NOMO-1 (cell line): ENCODE data around the gene LGALS3.

Source experiments
- DNase-seq, 2 experiments: peaks; one replicate each; lab custom pipeline; 2025; ENCODE audit not compliant: unreplicated experiment in 2 of 2; lab: John Stamatoyannopoulos, UW

Gene LGALS3

DNA sequence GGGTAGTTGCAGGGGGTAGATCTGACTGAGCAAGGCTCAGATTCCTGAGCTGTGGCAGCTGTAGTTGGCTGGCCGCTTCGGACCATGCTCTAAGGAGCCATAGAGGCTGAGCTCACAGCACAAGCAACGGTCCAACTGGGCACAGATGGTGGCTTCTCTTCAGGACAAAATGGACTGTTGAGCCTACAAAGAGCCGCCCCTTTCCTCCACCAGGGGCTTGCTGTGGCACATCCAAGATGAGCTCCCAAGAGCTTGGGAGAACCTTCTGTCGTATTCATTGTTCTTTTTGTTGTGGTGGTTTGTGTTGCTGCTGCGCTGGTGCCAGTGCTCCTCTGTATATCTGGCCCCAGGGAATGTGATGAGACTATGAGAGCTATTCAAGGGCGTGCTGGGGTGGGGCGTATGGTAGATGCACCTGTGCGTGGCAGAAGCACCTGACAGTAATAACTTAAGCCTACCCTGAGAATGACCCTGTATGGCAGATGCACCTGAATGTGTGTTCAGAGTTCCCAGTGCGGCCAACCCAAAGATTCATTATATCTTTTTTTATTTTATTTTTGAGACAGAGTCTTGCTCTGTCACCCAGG is 17.8 kb upstream of the LGALS3 start:
- DNase-seq, result no peak

DNA sequence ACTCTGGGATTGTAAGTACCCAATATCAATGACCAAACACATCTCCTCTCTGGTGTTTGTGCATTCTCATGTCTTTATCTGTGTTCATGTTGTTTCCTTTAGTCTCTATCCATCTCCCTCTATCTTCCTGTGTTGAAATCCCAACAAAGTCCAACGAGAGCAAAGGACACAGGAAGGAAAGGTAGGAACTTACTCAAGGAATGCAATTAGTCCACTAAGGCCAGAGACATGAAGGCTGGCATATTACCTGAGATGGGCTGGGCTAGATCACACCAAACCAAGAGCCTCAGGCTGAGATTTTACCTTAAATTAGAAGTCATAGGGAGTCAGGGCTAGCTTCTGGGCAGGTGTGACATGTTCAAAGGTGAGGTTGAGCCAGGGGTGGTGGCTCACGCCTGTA is 14.3 kb upstream of the LGALS3 start:
- no peak for DNase-seq

DNA sequence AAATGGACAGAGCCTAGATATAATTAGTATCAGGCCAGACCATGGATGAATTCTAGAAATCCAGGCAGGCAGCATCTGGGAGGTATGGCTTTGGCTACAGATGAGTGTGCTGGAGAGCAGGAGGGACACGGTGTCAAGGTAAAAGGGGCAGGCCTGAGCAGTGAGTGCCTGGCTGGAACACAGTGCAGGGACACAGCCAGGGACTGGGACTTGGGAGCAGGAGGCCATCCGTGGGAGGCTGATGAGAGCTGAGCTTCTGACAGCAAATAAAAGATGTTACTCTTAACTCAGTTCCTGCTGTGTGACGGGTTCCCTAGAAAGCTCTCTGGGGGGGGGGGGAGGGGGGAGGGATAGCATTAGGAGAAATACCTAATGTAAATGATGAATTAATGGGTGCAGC is 13.6 kb upstream of the LGALS3 start:
- DNase-seq, result no peak

DNA sequence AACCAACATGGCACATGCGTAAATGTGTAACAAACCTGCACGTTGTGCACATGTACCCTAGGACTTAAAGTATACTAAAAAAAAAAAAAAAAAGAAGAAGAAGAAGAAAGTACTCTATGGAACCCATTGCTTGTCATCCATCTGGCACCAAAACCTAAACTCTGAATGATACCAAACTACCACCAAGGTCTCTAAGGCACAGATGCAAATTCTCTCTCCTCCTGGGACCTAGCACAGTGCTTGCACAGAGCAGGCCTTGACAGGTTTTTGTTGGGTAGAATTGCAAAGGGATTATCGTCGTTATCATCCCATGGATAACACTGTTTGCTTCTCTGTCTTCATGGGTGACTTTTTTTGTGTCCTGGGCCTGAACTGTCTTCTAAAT is 13.2 kb upstream of the LGALS3 start:
- no peak for DNase-seq

DNA sequence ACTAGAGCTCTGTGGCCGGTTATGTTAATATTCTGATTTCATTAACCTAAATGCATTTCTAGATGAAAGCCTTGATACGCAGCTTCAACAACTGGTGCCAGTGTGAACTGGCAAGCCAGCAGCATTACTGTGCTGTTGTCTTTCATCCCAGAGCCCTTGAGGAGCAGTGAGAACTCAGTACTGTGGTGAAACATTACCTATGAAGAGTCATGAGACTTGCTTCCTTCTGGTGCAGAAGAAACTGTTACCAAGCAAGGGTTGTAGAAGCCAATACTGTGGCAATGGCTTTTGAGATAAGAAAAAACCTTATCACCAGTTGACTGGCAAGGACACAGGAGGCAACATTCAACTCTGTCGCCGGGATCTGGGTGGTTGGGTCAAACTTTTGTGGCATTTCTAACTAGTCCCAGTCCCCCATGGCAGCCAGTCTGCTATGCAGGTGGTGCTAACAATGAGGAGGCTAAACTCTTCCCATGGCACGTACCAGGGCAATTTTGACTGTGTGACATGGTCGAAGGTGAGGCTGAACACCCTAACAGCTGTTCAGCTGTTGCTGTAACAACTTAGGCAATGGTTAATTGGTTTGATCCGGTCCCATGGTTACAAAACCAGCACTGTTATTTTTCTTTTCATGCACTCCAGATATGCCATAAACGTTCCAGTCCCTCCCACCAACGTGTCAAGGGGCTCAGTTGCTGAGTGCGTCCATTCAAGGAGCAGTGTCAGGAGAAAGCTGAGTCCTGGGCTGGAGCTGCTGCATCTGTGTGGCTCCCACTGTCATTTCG is 12.6 kb upstream of the LGALS3 start:
- DNase-seq, result peak; percentile 15 to 64

DNA sequence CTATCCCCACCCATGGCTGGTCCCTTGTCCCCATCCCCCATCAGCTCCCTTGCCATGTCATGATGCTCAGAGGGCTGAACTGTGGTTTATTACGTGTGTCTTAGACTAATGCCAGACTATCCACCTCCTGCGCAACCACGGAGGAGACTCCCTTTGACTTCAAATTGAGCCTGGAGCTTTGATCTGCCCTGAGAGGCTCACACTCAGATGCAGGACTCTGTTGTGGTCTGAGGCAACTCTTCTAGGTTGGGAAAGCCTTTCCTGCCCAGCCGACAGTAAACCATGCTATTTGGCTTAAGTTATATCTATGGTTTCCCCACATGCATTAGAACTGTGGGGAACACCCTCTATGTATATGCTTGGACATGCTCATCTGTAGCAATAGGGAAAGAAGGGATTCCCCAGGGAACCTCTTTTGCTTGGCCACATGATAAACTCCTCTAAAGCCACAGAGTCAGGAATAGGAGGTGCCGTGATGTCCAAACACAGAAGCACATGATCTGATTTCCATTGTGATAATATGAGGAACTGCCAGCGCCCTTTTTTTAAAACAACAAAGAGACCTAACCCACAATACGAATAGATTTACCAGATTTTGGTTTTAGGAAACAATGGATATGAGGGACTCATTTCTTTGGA is 11.1 kb upstream of the LGALS3 start:
- DNase-seq, result peak; percentile 79 to 80

DNA sequence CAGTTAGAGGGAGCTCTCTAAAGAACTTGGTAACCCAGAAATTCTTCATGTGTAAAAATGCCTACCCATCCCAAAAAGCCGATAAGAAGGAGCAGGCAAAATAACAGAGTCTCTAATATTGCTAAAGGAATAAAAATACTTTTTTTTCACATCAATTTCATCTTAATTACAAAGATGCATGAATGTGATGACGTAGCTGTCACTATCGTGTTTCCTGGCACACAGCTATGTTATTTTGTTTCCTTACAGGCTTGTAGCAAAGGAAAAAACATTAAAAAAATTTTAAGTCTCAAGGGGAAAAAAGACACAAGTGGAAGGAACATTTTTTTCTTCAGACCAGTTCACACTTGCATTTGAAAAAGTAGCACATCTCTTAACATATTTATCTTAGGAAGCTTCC is 10.3 kb upstream of the LGALS3 start:
- no peak for DNase-seq

DNA sequence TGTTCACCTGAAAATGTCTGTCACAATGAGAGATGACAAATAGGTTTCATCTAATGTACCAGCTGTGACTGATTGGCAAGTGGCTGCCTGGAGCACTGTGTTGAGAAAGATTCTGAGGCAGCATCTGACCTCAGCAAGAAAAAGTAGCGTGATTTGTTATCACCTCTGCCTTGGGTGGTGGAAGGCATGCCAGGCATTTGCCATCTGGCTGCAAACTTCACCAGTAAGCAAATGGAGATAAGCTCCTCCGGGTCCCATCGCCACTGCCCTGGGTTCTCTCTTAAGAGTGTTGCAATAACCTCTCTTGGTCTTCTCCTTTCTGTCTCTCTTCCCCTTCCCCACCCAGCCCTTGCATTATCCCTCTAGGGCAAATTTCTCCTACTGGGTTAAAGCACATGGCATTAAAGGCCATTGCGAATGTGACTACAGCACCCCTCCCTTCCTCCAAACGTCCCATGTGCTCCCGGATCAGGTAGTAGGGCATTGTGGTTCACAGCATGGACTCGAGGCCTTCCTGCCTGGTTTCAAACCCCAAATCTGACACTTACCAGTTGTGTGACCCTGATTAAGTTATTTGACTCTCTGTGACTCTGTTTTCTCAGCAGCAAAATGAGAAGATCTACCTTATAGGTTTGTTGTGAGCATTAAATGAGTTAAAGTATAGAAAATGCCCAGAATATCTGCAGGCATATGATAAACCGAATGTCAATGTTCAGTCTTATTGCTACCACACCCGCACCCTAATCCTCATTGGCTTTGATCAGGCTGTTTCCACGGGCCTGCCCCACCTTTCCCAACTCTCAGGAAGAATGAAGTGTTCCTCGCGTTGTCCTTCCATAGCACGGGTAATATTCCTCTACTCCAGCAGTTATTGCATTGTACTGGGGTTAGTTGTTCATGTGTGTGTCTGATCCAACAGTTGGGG is 8.2 kb upstream of the LGALS3 start:
- peak; percentile 68 to 78 for DNase-seq

DNA sequence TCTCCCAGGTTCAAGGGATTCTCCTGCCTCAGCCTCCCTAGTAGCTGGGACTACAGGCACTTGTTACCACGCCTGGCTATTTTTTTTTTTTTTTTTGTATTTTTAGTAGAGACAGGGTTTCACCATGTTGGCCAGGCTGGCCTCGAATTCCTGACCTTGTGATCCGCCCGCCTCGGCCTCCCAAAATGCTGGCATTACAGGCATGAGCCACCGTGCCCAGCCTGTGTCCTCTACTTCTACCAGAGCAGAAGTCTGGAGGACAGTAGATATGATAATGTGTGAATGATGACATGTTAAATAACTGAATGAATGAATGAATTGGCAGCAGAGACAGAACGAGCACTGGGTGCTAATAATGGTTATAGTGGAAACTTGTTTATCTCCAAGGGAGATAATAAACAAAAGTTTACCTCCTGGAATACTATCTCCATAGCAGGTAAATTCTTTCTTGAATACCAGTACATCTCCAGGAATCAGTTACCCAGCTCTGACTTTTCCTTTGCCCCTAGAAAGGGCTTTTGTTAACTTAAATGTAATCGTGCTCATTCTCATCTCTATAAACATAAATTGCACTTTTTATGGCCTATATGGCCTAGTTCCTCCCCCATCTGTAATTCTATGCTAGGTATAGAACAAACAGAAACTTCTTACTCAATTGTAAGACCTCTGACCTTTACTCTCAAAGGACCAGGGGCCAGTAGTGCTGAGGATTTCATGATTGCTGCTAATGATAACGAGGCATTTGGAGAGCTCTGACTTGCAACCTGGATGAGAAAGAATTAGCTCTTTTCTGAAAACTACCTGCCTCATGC is 7.2 kb upstream of the LGALS3 start:
- DNase-seq, result no peak

DNA sequence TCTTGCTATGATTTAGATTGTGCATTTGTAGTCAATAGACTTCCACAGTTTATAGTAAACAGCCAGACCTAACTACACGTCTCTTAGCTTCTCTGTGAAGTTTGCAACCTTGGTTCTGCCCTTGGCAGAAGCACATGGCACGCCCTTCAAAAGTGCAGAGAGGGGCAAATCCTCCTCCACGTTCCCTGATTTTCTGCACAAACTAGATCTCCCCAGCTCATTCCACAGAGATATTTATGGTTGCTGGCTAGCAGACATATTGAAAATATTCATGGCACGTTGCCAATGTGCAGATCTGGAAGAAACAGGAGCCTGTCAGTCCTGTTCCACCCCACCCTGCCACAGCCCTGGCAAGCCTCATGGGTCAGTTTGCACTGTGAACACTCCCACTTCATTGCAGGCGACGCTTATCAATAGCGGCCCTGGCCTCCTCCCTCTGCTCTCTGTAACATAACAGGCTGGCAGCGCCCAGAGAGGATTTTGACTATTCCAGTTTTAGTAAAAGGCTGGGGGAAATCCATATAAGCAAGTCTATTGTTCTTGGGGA is 6.5 kb upstream of the LGALS3 start:
- no peak for DNase-seq

DNA sequence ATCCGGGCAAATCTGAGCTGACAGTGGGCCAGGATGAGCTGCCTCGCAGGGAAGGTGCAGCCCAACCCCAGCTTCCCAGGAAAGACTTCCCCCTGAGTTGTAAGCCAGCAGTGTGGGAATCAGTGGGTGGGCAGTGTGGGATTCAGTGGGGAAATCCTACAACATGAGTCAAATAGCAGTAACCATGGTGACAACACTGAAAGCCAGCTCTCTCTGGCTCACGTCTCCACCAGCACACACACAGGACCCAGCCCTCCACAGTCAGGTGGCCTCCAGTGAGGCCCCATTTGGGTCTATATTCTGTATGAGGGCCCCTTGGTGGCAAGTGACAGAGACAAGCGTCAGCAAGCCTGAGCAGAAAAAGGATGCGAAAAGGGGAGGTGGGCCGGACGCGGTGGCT is 6.0 kb upstream of the LGALS3 start:
- no peak for DNase-seq

DNA sequence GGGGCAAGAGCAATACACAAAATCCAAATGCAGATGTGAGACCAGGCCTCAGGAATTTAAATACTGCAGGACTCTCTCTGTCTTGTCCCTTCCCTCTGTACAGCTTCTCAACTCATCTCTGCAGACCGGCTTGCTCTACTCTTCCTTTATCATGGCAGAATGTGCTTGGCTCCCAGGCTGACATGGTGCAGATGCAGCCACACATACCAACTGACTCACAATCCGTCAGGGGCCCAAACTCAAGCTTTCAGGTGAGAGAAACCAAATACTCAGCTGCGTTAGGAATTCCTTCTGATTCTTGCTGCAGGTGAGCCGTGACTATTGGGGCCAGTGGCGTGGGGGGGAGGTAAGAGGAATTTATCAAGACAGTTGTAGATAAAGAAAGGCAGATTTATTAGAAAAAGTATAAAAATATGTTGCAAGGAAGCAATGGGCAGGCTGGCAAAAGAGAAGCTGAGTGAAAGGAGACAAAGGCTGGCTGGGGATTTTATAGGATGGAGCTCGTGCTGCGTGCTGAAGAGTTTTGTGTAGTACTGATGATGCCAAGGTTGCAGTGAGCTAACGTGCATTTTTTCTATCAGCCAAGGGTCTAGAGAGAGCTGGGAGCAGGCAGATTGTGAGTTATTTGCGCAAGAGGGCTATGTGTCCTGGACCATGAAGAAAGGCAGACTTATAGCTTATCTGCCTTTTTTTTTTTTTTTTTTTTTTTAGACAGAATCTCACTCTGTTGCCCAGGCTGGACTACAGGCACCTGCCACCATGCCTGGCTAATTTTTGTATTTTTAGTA is 5.0 kb upstream of the LGALS3 start:
- DNase-seq, result no peak

DNA sequence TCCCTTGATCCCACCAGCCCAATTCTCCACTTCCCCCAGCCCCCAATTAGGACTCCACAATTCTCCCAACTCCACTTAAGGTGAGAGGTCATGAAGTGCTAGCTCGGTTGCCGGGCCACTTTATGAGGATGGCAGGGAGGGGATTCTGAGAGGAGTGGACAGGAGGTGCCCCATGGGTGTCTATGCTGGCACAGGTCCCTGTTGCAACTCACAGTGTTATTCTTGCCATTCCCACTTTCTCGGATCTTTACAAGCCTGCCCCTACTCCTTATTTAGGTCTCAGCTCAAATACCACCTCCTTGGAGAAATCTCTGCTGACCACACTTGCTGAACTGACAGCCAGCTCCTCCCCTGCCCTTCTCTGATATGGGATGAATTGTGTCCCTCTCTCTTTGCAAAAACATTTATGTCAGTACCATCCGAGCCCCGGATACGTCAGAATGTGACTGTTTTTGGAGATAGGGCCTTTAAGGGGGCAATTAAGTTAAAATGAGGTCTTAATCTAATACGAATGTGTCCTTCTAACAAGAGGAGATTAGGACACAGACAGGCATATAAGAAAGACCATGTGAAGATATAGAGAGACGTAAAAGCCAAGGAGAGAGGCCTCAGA is 4.2 kb upstream of the LGALS3 start:
- DNase-seq, result no peak

DNA sequence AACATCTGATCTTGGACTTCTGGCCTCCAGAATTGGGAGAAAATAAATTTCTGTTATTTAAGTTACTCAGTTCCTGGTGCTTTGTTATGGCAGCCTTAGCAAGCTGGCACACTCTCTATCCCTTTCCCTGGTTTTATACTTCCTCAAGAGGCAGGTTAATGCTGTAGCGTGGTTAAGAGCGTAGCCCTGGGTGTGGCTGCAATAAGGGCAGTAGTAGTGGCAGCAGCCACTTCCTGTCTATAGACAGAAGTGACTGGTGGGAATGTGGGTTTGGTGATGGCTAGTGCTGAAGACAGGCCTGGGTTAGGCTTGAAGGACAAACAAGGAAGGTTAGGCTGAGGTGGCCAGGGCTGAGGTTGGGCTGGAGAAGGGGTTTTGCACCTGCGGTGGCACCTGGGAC is 3.6 kb upstream of the LGALS3 start:
- DNase-seq, result peak; percentile 90 to 91

DNA sequence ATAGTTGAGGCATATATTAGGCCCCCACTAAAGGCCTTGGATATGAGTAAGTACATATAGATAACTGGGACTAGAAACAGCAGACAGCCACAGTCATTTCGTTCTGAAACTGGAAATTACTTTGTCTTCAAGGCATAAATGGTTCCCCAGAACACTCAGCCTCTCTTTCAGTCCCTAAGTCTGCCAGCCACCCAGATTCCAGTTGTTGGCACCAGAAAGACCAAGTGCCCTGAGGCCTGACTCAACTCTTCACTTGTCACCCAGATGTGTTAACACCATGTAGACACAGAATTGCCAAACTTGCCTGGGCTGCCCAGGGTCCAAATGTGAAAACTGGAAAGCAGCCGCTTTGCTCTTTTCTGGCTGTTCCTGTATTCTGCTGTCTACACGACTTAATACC is 3.0 kb upstream of the LGALS3 start:
- DNase-seq, result no peak

DNA sequence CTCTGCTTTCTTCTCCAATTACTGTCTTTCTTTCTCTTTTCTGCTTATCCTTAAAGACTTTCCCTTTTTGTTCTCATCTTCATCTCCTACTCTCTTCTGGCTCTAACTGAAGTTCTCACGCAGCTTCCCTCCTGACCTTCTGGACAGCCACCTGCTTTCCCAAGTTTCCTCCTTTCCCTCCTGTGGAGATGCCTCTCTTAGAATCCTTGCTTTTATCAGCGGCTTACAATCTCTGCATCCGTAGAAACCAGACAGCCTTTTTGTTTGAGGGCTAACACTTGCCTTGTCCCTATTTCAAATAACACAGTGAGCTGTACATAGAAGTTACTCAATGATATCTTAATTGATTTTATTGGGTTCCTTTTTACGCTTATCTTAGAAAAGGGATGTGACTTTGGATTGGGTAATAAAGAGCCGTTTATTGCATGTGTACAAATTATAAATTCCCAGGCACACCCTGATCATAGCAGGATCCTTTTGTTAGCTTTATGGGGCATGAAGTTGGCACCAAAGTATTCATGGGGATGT is 2.1 kb upstream of the LGALS3 start:
- DNase-seq, result peak; percentile 71 to 82

DNA sequence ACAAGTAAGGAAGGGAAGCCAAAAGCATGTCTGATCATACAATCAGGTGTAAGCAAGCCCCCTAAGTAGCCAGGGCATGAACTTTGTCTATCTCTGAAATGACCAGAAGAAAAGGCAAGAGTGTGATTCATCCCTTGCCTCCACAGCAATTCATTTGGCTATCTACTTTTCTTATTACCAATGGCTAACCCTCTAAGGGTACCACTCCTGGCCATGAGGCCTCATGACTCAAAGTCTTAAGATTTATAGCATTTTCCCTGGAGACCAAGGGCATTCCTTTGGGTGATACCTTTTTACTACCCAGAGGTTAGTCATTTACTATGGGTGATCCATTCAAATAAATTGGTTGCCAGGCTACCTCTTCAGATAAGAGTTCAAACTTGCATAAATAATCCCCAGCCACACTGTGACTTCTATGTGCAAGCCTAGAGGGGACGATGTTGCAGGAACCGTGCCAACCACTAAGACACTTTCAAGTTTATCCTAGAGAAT is 1.5 kb upstream of the LGALS3 start:
- peak in 1 of 2 experiments; percentile 37 for DNase-seq

DNA sequence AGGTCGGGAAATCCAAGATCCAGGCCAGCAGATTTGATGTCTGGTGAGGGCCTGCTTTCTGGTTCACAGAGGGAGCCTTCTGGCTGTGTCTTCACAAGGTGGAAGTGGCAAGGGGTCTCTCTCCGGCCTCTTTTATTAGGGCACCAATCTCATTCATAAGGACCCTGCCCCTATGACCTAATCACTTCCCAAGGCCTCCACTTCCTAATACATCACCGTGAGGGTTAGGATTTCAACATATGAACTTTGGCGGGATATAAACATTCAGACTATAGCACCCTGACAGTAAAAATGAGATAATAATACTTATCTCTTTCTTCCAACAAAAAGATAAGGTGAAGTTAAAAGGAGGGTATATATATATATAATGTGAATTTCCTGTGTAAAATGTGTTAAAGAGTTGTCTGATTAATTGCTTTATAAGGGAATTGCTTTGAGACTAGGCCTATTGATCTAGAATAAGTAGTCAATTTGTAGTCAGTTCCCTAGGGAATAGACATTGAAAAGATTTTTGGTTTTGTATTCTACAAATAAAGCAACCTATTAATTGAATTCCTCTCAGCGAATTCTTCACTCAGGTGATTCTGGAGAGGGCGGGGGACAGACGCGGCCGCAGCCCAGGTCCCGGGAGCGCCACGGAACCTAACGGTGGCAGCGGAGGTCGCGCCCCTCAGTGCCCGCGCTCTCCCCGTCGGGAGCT is 516 bp upstream of the LGALS3 start:
- no peak for DNase-seq
